A673 (cell line): ENCODE results near the gene ANKRD16. TPM values are rescaled to one million over a fixed set of nuclear protein-coding genes. Genes with fewer than 3 reads are reported as not detected.

Experiments used
- BruUV-seq: library from RNA; stranded (reverse); fragments of 400-500 nt; replicated peaks from 2 replicates; lab custom pipeline; 2021; lab: Mats Ljungman, UMichigan
- CTCF ChIA-PET: fragments of 300-600 bp; sonication (Branson Sonifier 250); formaldehyde crosslinking; loops from one replicate; lab custom pipeline; 2022; ENCODE audit warnings: antibody characterized with exemption; lab: Charles Lee
- POLR2A ChIA-PET: fragments of 300-600 bp; sonication (Branson Sonifier 250); formaldehyde crosslinking; loops from one replicate; lab custom pipeline; 2022; ENCODE audit warnings: antibody characterized with exemption; ENCODE audit not compliant: low non-redundant PET; lab: Charles Lee
- DNase-seq: peaks from one replicate; pipeline ENCODE4 v3.0.0-alpha.2; 2015; ENCODE audit warnings: low spot score
- H3K27ac ChIP-seq: fragments of 200-600 bp; sonication (generic); 2 replicates; pipeline ENCODE4 v1.5.1; 2016; ENCODE audit warnings: mixed run types, low read depth, mild to moderate bottlenecking, mixed read lengths, antibody characterized with exemption, low read length; ENCODE audit not compliant: poor library complexity, severe bottlenecking
- H3K27me3 ChIP-seq: fragments of 200-600 bp; sonication (generic); replicated peaks from 2 replicates; pipeline ENCODE4 v1.6.1; 2017; ENCODE audit warnings: mixed run types, low read depth, mild to moderate bottlenecking, mixed read lengths, antibody characterized with exemption, low read length; ENCODE audit not compliant: insufficient read depth, poor library complexity
- H3K36me3 ChIP-seq: fragments of 200-600 bp; sonication (generic); 2 replicates; pipeline ENCODE4 v1.6.1; 2016; ENCODE audit warnings: mixed run types, mild to moderate bottlenecking, mixed read lengths, antibody characterized with exemption, low read length; ENCODE audit not compliant: insufficient read depth, poor library complexity, severe bottlenecking
- H3K4me1 ChIP-seq: fragments of 200-600 bp; sonication (generic); 2 replicates; pipeline ENCODE4 v1.6.1; 2017; ENCODE audit warnings: mixed run types, mild to moderate bottlenecking, mixed read lengths, antibody characterized with exemption, low read length; ENCODE audit not compliant: insufficient read depth, poor library complexity, severe bottlenecking
- H3K4me3 ChIP-seq: fragments of 200-600 bp; sonication (generic); 2 replicates; pipeline ENCODE4 v1.5.1; 2016; ENCODE audit warnings: low read depth, mixed run types, mild to moderate bottlenecking, mixed read lengths, low read length; ENCODE audit not compliant: poor library complexity, severe bottlenecking
- H3K9me3 ChIP-seq: fragments of 200-600 bp; sonication (generic); 2 replicates; pipeline ENCODE4 v1.6.1; 2016; ENCODE audit warnings: mixed run types, low read depth, mild to moderate bottlenecking, mixed read lengths, antibody characterized with exemption, low read length; ENCODE audit not compliant: poor library complexity, severe bottlenecking
- EZH2 ChIP-seq: fragments of 200-600 bp; sonication (generic); IDR thresholded peaks from 2 replicates; pipeline ENCODE4 v1.6.1; 2017; ENCODE audit warnings: borderline replicate concordance, low read depth, mild to moderate bottlenecking, mixed read lengths, antibody characterized with exemption, low read length; ENCODE audit not compliant: poor library complexity, severe bottlenecking
- intact Hi-C: fragments of 100-400 bp; cut with micrococcal nuclease; formaldehyde crosslinking; loops from one replicate; pipeline ENCODE4 v1.10.0; 2022; ENCODE audit not compliant: unreplicated experiment
- total RNA-seq: library from RNA; stranded (reverse); gene quantifications from 2 replicates; pipeline ENCODE4 v1.2.3, GENCODE V29; 2021
- TF ChIP-seq, protein P1 (sequence below): fragments of 300-800, 200-600 bp; sonication (generic); conservative IDR thresholded peaks from 2 replicates; pipeline ENCODE4 v1.5.1; 2017; ENCODE audit warnings: low read depth, mild to moderate bottlenecking, antibody characterized with exemption, low read length, moderate library complexity, mixed read lengths

The ANKRD16 gene
- total RNA-seq, 1 experiment from 2014 or later = 16.2 TPM

DNA sequence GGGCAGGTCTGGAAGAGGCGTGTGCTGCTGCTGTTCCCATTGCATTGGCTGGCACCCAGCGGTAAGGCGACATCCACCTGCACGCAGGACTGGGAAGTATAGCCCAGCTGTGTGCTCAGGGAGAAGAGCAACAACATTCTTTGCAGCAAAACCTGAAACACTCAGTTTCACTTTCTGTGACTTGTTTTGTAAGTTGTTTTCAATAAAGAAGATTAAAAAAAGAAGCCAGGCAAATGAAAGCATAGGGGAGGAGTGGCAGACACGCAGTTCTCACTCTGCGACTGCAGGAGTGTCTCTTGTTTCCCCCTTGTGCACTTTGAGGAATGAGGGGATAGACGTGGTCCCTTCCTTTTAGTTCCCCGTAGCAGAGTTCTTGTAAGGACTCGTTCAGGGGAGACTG, 6.1 kb upstream of the ANKRD16 start:
- no peak for DNase-seq
- Histone ChIP-seq H3K9me3 (no peaks in the 10 kb centered on the region), H3K27me3 (no peaks in the 10 kb centered on the region), H3K4me1 (peaks cover 4% of the 10 kb centered on the region), H3K27ac (no peak overlapping the region), H3K4me3 (no peak overlapping the region), H3K36me3 (peaks cover 41% of the 10 kb centered on the region)
- BruUV-seq = no TSS peak
- intact Hi-C loops = no loop called here
- no peak for TF ChIP-seq EZH2
- TF ChIP-seq, protein P1, sequence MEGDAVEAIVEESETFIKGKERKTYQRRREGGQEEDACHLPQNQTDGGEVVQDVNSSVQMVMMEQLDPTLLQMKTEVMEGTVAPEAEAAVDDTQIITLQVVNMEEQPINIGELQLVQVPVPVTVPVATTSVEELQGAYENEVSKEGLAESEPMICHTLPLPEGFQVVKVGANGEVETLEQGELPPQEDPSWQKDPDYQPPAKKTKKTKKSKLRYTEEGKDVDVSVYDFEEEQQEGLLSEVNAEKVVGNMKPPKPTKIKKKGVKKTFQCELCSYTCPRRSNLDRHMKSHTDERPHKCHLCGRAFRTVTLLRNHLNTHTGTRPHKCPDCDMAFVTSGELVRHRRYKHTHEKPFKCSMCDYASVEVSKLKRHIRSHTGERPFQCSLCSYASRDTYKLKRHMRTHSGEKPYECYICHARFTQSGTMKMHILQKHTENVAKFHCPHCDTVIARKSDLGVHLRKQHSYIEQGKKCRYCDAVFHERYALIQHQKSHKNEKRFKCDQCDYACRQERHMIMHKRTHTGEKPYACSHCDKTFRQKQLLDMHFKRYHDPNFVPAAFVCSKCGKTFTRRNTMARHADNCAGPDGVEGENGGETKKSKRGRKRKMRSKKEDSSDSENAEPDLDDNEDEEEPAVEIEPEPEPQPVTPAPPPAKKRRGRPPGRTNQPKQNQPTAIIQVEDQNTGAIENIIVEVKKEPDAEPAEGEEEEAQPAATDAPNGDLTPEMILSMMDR = no peak
- ChIA-PET CTCF (no interaction called here), POLR2A (interaction anchor here (0.6 kb wide), 1 partner anchor 127 kb away, joined by 3 read pairs; no protein-coding TSS in a partner anchor)

DNA sequence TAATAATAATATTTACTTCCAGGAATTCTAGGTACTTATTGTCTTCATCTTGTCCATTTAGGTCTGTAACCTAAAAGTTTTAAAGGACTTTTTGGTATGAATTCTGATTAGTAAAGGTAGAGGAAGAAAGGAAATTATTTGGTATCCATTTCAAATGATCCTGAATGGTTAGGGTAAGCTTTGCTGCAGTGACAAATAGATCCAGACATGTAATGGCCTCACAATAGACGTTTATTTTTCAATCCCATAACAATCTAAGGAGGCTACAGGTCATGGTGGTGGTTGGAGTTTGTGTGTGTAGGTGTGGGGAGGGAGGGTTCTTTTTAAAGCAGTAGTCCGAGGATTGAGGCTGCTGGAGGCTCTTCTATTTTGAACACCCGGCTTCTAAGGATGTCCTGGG, 5.7 kb upstream of the ANKRD16 start:
- no TSS peak for BruUV-seq
- no peak overlapping the region for H3K27ac ChIP-seq
- no peaks in the 10 kb centered on the region for H3K27me3 ChIP-seq
- no peaks in the 10 kb centered on the region for H3K9me3 ChIP-seq
- no peak overlapping the region for H3K4me3 ChIP-seq
- no peak for DNase-seq
- no peak for TF ChIP-seq EZH2
- TF ChIP-seq, protein P1 = no peak
- CTCF ChIA-PET = no interaction called here
- intact Hi-C loops = no loop called here
- POLR2A ChIA-PET = interaction anchor here (0.6 kb wide), 1 partner anchor 128 kb away, joined by 3 read pairs; no protein-coding TSS in a partner anchor
- H3K4me1 ChIP-seq = peaks cover 4% of the 10 kb centered on the region
- peaks cover 41% of the 10 kb centered on the region for H3K36me3 ChIP-seq

GRCh38 chr10:5894873-5895272, 5.2 kb upstream of the ANKRD16 start:
- BruUV-seq = no TSS peak
- H3K27ac ChIP-seq = no peak overlapping the region
- CTCF ChIA-PET = no interaction called here
- POLR2A ChIA-PET = interaction anchor here (0.6 kb wide), 1 partner anchor 128 kb away, joined by 3 read pairs; no protein-coding TSS in a partner anchor
- H3K4me3 ChIP-seq = no peak overlapping the region
- no peak for TF ChIP-seq EZH2
- TF ChIP-seq, protein P1 = no peak
- intact Hi-C loops = no loop called here
- H3K36me3 ChIP-seq = peaks cover 41% of the 10 kb centered on the region
- peaks cover 4% of the 10 kb centered on the region for H3K4me1 ChIP-seq
- no peak for DNase-seq
- H3K27me3 ChIP-seq = no peaks in the 10 kb centered on the region
- H3K9me3 ChIP-seq = no peaks in the 10 kb centered on the region
